WI38 (cell line): Measurements from ENCODE around the gene SCTR.
"Not testable (repeated sequence)": the region's sequence is repeated elsewhere in the genome, so short reads cannot be mapped to it uniquely, and the experiment has no call there.

ENCODE experiments used
- H3K4me3 ChIP-seq: 2 replicates; pipeline ENCODE4 v1.5.1; 2011; ENCODE audit warnings: low read depth, mild to moderate bottlenecking, control low read depth, low read length
- CTCF ChIP-seq: IDR thresholded peaks from 2 replicates; pipeline ENCODE4 v1.5.1; 2012; ENCODE audit warnings: low read depth, mild to moderate bottlenecking, control low read depth, low read length

The SCTR gene

DNA sequence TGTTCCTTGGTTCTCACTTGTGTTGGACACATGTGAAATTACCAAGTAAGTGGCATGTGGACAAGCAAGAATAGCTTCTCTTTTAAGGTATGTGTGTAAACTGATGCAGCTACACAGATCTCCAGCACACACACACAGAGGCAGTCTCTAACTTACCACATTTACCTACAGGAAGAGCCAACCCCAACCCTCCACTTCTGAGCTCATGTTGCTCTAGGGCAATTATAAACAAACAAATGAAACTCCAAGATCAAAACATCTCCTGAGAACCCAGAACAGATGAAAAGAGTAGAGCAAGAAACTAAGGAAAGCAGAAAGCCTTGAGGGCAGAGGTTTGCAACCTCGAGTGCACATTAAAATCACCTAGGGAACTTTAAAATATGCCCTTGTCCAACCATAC lies 108.7 kb downstream of the SCTR start:
- TF ChIP-seq CTCF: no peak
- H3K4me3 ChIP-seq: no peak overlapping the region

DNA sequence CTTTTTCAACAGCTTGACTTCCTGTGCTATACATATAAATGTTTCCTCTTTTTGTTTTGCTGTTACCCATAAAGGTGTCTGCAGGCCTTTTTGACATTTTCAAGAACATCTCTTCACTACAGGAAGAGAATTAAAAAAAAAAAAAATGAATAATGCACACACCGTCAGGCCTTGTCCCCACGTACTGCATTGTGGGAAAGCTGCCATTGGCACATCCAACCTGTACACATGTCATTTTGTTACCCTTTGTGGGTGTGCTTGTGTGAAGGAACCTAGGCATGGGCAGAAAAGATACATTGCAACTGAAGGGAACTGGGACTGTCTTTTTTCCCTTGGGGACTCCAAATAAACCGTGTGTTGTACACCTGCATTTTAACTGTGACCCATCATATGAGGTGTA lies 109.4 kb downstream of the SCTR start:
- no peak for TF ChIP-seq CTCF
- no peak overlapping the region for H3K4me3 ChIP-seq

DNA sequence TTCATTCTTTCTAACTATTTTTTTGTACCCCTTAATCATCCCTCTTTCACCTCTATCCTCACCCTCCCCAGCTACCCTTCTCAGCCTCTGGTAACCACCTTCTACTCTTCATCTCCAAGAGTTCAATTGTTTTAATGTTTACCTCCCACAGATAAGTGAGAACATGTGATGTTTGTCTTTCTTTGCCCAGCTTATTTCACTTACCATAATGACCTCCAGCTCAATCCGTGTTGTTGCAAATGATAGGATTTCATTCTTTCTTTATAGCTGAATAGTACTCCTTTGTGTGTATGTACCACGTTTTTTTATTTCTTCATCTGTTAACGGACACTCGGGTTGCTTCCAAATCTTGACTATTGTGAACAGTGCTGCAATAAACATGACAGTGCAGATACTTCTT lies 114.8 kb downstream of the SCTR start:
- TF ChIP-seq CTCF: no peak
- no peak overlapping the region for H3K4me3 ChIP-seq

DNA sequence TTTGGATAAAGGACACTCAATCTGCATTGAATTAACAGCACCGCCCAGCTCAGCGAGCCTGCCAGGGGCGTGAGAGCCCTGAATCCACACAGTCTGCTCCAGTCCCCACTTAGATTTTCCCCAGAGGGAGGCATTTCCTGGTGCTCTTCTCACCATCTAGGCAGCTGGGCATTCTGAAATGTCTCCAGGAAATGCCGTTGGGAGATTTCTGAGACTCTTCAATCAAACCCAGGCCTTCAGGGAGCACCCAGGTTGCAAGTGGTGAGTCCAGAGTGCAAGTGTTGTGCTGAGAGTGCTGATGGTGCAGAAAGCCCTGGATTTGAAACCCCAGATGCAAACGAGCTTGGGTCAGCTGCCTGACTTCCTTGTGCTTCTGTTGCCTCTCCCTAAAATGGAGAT lies 116.1 kb downstream of the SCTR start:
- no peak for TF ChIP-seq CTCF
- no peak overlapping the region for H3K4me3 ChIP-seq

- TF ChIP-seq CTCF: peak; percentile 67
- H3K4me3 ChIP-seq: no peak overlapping the region
Measured at GRCh38 chr2:119407430-119408220, 116.7 kb downstream of the SCTR start.

DNA sequence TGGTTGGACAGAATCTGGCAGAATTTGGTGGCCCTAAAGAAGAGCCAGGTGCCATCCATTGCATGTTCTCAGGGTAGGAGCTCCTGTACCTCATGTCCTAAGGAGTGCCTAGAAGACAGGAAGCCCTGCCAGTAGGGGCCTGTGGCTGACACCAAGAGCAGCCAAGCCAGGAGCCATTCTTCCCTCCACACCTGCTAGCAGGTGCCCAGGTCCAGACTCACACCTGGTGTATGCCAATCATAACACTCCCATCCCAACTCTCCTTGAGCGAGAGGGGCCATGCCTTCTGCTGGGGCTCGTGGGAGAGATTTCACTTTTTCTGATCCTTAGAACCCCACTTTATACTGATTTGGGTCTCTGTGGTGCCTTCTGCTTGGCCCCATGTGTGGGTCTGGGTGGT lies 119.1 kb downstream of the SCTR start:
- no peak overlapping the region for H3K4me3 ChIP-seq
- no peak for TF ChIP-seq CTCF

- not testable (repeated sequence) for H3K4me3 ChIP-seq
Measured at GRCh38 chr2:119403618-119404017, 120.7 kb downstream of the SCTR start.
